Measurements from ENCODE around the gene LDHD. TPM values are rescaled to one million over a fixed set of nuclear protein-coding genes. Genes with fewer than 3 reads are reported as not detected.

LDHD gene
- total and polyA plus RNA-seq, 2 of the 8 experiments (the other 6 are each of a cell fraction or from before 2014, with no cell fraction given) = 14.9 to 18.2 TPM

GRCh38 chr16:75104836-75105235 is 11.7 kb downstream of the LDHD start (continued):
- TF ChIP-seq MAFK (IDR thresholded peaks at IDR 0.05; ENCODE audit: low read depth, low read length) = no peak
- TF ChIP-seq BRCA1 (IDR thresholded peaks at IDR 0.05; ENCODE audit: low read depth, low read length) = no peak
- TF ChIP-seq TEAD4 (IDR thresholded peaks at IDR 0.05; ENCODE audit: low read depth, low read length) = no peak
- no peak for TF ChIP-seq SP4 (IDR thresholded peaks at IDR 0.05; ENCODE audit: low read length)
- no peak for TF ChIP-seq EGR1 (IDR thresholded peaks at IDR 0.05; ENCODE audit: borderline replicate concordance, low read depth, low read length)
- TF ChIP-seq CHD2 (IDR thresholded peaks at IDR 0.05; ENCODE audit: low read length) = no peak

All from H1 (cell line).